Fibroblast of mammary gland (primary cell): ENCODE results near the gene FCSK.

Source experiments
- DNase-seq: peaks from one replicate; pipeline ENCODE4 v3.0.0-alpha.2; 2010; ENCODE audit warnings: low read depth
- H3K4me3 ChIP-seq: 2 replicates; pipeline ENCODE4 v1.5.1; 2011; ENCODE audit warnings: low read depth, mild to moderate bottlenecking, low read length, moderate library complexity; ENCODE audit not compliant: control insufficient read depth
- TF ChIP-seq, protein P1 (sequence below): conservative IDR thresholded peaks from 2 replicates; pipeline ENCODE4 v1.5.1; 2011; ENCODE audit warnings: low read depth, low read length, inconsistent platforms; ENCODE audit not compliant: control insufficient read depth, insufficient read depth

The FCSK gene

DNA sequence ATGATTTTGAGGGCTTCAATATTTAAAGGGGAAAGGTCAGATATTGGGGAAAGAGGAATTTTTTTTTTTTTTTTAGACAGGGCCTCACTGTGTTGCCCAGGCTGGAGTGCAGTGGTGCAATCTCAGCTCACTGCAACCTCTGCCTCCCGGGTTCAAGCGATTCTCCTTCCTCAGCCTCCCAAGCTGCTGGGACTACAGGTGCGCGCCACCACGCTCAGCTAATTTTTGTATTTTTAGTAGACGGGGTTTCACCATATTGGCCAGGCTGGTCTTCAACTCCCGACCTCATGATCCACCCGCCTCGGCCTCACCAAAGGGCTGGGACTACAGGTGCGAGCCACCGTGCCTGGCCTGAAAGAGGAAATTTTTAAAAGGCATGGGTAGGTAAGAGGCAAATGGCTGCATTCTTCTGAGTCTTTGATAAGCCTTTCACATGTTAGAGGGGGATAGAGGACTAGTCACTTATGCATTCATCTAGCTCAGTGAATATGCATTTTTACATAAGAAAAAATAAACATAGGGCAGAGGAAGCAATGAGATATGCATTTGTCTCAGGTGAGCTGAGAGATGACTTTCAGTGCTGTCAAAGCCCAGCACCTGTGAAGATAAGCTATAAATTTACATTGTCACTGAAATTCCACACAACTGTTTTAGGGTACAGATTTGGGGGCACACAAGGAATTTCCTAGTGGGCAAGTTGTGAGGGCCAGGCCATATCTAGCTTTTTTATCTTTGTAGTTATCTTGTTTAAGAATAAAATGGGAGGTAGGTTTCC, 1.1 kb upstream of the FCSK start:
- no peak for DNase-seq
- H3K4me3 ChIP-seq = peak overlapping the region; percentile 85
- TF ChIP-seq, protein P1, sequence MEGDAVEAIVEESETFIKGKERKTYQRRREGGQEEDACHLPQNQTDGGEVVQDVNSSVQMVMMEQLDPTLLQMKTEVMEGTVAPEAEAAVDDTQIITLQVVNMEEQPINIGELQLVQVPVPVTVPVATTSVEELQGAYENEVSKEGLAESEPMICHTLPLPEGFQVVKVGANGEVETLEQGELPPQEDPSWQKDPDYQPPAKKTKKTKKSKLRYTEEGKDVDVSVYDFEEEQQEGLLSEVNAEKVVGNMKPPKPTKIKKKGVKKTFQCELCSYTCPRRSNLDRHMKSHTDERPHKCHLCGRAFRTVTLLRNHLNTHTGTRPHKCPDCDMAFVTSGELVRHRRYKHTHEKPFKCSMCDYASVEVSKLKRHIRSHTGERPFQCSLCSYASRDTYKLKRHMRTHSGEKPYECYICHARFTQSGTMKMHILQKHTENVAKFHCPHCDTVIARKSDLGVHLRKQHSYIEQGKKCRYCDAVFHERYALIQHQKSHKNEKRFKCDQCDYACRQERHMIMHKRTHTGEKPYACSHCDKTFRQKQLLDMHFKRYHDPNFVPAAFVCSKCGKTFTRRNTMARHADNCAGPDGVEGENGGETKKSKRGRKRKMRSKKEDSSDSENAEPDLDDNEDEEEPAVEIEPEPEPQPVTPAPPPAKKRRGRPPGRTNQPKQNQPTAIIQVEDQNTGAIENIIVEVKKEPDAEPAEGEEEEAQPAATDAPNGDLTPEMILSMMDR = no peak

DNA sequence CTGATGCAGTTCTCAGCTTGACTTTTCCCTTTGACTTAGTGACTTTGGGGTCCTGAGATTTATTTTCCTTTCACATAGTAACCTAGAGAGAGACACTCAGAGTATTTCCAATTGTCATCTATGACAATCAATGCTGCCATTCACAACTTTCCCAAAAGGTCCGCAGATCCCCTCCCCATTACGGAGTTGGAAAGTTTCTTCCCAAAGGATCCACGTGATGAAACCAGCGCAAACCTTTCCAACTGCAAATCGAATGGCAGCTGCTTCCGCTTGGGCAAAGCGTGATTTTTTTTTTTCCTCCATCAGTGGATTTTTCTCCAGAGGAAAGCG, 538 bp upstream of the FCSK start:
- no peak for DNase-seq
- TF ChIP-seq, protein P1 = no peak
- H3K4me3 ChIP-seq = peak overlapping the region; percentile 85

DNA sequence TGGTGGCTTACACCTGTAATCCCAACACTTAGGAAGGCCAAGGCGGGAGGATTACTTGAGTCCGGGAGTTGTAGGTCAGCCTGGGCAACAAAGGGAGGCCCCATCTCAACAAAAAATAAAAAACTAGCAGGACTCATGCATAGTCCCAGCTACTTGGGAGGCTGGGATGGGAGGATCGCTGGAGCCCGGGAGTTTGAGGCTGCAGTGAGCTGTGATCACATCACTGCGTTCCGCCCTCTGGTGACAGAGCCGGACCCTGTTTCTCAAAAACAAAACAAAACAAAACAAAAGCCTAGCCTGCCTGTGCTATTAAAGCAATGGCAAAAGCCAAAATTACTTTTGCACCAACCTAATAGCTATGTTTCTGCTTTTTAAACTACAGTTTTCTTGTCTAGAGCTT, 1.5 kb downstream of the FCSK start:
- TF ChIP-seq, protein P1 = no peak
- DNase-seq = no peak
- H3K4me3 ChIP-seq = no peak overlapping the region

DNA sequence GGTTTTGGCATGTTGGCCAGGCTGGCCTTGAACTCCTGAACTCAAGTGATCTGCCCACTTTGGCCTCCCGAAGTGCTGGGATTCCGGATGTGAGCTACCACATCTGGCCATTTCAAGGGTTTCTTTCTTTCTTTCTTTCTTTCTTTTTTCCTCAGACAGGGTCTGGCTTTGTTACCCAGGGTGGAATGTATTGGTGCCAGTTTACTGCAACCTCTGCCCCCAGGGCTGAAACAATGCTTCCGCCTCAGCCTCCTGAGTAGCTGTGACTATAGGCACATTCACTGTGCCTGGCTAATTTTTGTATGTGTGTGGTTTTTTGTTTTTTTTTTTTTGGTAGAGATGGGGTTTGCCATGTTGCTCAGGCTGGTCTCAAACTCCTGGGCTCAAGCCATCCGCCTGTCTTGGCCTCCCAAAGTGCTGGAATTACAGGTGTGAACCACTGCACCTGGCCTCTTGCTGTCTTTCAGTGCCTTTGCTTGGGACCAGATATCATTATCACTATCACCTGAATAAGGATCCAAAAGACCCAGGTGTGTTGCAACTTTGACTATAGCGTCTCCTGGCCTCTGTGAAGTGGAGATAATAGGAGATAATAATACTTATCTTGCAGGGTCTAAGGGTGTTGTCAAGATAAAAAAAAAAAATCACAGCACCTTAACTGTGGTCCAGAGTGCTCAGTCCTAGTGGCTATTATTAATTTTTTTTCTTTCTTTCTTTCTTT, 3.2 kb downstream of the FCSK start:
- no peak overlapping the region for H3K4me3 ChIP-seq
- no peak for DNase-seq
- TF ChIP-seq, protein P1 = no peak

DNA sequence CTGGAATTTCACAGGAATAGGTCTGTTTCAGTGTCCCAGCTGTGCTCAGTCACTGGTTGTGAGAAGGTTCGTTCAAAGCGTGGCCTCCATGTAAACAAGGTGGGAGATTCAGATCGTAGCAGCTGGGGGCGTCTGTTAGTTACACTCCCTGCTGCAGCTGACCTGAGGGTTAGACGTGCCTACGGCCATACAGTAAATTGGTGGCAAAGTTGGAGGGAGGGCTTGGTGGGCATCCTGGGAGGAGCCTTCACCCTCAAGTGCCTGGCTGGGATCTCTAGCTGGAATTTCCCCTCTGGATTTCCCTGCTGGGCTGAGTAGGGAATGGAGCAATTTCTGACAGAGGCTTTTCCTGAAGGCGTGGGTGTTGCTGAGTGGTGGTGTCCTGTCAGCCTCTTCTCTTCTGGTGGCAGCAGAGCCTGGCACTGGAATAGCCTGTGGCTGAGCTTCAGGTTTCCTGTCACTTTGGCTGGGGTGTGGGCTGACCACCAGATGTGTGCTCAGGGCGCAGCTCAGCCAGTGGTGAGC, 6.4 kb downstream of the FCSK start:
- TF ChIP-seq, protein P1 = no peak
- no peak overlapping the region for H3K4me3 ChIP-seq
- DNase-seq = no peak

DNA sequence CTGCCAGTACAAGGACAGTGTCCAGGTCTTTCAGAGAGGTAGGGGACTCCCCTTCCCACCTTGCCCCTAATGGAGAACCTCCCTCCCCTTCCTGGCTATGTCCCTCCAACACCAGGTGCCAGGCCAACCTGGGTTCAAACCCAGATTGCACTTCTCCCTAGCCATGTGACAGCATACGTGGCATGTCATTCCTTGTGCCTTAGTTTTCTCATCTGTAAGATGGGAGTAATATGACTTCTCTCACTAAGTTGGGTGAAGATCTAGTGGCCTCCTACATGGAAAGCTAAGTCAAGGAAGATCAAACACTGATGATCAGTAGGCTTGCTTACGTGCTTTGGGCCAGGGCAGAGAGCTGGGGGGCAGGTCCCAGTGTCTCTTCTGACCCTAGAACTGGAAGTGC, 8.8 kb downstream of the FCSK start:
- TF ChIP-seq, protein P1 = no peak

More for the DNA sequence above, 8.8 kb downstream of the FCSK start:
- no peak for DNase-seq
- H3K4me3 ChIP-seq = no peak overlapping the region
